GM21515 (cell line): ENCODE data around the gene LIG1.

Experiments used
- ATAC-seq: cut with Tn5 transposase; IDR thresholded peaks from one replicate; pipeline ENCODE4 v1.9.1; 2021; ENCODE audit not compliant: unreplicated experiment

LIG1 gene

GRCh38 chr19:48182434-48182833, 12.3 kb upstream of the LIG1 start:
- ATAC-seq, result no peak

GRCh38 chr19:48181505-48181904, 11.4 kb upstream of the LIG1 start:
- ATAC-seq, result no peak

- ATAC-seq, result no peak
Measured at GRCh38 chr19:48176226-48176625, 6.1 kb upstream of the LIG1 start.

- no peak for ATAC-seq
Measured at GRCh38 chr19:48175578-48175977, 5.4 kb upstream of the LIG1 start.

GRCh38 chr19:48174445-48175030, 4.4 kb upstream of the LIG1 start:
- no peak for ATAC-seq

GRCh38 chr19:48171710-48172109, 1.6 kb upstream of the LIG1 start:
- no peak for ATAC-seq

- ATAC-seq, result no peak
Measured at GRCh38 chr19:48170817-48171347, 738 bp upstream of the LIG1 start.

- ATAC-seq, result no peak
Measured at GRCh38 chr19:48169578-48169938, 586 bp downstream of the LIG1 start.

GRCh38 chr19:48168689-48169088, 1.5 kb downstream of the LIG1 start:
- ATAC-seq, result no peak

GRCh38 chr19:48158210-48158790, 11.8 kb downstream of the LIG1 start:
- no peak for ATAC-seq

GRCh38 chr19:48154003-48154402, 16.1 kb downstream of the LIG1 start:
- no peak for ATAC-seq

GRCh38 chr19:48152551-48152950, 17.6 kb downstream of the LIG1 start:
- no peak for ATAC-seq

GRCh38 chr19:48149430-48149829, 20.7 kb downstream of the LIG1 start:
- ATAC-seq, result no peak

- ATAC-seq, result no peak
Measured at GRCh38 chr19:48148576-48148975, 21.6 kb downstream of the LIG1 start.

- ATAC-seq, result no peak
Measured at GRCh38 chr19:48147597-48148175, 22.5 kb downstream of the LIG1 start.

GRCh38 chr19:48139053-48139452, 31.1 kb downstream of the LIG1 start:
- no peak for ATAC-seq

GRCh38 chr19:48137411-48137810, 32.7 kb downstream of the LIG1 start:
- ATAC-seq, result no peak

GRCh38 chr19:48136547-48136946, 33.6 kb downstream of the LIG1 start:
- ATAC-seq, result no peak

- no peak for ATAC-seq
Measured at GRCh38 chr19:48135411-48135810, 34.7 kb downstream of the LIG1 start.

- ATAC-seq, result no peak
Measured at GRCh38 chr19:48133094-48133493, 37.0 kb downstream of the LIG1 start.

GRCh38 chr19:48127561-48127960, 42.6 kb downstream of the LIG1 start:
- no peak for ATAC-seq

GRCh38 chr19:48123907-48124651, 46.1 kb downstream of the LIG1 start:
- ATAC-seq, result no peak
